GM18517 (cell line): ENCODE measurements around the gene ZNF592.
"Not testable (repeated sequence)": the region's sequence is repeated elsewhere in the genome, so short reads cannot be mapped to it uniquely, and the experiment has no call there.

Experiments used
- ATAC-seq: cut with Tn5 transposase; IDR thresholded peaks from one replicate; pipeline ENCODE4 v1.9.1; 2021; ENCODE audit warnings: mild to moderate bottlenecking, moderate library complexity; ENCODE audit not compliant: unreplicated experiment

The ZNF592 gene

DNA sequence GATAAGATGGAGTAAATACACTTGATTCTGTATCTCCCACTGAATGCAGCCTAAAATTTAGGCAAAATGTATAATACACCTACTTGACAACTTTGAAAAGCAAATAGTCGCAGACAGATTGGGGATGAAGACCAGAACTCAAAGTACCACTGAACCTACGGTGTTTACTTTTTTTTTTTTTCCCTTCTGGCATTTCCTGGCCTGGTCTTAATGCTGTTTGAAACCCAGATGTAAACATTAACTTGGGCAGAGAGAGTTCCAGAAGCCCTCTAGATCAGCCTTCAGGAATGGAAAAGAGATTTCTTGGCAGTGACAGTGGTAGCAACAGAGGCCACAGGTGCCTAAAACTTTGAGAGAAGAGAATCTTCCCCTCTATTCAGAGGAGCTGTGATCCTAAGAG is 96.6 kb downstream of the ZNF592 start:
- ATAC-seq: no peak

DNA sequence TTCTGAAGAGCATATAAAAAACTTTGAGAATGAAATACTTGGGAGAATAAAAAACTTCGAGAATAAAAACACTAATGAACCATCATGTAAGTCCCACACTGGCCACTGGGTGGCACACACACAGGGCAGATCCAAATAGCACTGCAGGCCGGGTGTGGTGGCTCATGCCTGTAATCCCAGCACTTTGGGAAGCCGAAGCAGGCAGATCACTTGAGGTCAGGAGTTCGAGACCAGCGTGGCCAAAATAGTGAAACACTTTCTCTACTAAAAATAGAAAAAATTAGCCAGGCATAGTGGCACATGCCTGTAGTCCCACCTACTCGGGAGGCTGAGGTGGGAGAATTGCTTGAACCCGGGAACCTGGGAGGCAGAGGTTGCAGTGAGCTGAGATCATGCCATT is 97.2 kb downstream of the ZNF592 start:
- ATAC-seq: not testable (repeated sequence)

DNA sequence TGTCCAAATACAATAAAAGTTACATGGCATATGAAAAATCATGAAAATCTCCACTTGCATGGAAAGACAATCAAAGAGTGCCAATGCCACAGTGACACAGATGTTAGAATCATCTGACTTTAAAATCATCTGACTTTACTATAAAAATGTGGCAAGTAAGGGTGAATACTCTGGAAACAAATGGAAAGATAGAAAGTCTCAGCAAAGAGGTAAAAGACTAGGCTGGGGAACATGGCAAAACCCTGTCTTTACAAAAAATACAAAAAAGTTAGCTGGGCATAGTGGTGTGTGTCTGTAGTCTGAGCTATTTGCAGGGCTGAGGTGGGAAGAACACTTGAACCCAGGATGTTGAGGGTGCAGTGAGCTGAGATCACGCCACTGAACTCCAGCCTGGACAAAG is 97.9 kb downstream of the ZNF592 start:
- ATAC-seq: no peak

DNA sequence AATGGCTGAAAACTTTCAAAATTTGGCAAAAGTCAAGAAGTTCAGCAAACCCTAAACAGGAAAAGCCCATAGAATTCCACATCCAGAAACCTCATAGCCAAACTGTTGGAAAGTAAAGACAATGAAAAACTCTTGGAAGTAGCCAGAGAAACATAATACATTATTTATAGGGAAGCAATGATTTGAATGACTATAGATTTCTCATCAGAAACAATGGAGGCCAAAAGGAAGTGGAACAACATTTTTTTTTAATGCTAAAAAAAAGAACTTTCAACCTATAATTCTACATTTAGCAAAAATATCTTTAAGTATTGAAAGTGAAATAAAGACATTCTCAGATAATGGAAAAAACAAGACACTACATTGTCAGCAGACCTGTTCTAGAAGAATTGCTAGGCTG is 99.0 kb downstream of the ZNF592 start:
- ATAC-seq: no peak

DNA sequence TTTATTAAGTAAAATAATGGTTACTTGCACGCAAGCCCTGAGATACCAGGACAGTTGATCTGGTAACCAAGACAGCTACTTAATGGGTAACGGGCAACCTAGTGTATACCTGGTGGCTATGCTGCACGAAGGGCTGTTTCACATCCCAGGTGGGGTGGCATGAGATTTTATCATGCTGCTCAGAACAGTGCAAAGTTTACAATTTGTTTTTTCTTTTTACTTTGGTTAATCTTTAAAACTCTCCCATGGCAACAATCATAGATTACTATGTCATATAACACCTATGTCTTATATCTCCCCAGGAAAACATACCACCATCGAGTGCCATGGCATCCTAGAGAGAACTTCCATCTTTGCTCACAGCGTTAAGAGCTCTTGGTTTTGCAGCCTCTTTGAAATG is 103.8 kb downstream of the ZNF592 start:
- ATAC-seq: no peak

DNA sequence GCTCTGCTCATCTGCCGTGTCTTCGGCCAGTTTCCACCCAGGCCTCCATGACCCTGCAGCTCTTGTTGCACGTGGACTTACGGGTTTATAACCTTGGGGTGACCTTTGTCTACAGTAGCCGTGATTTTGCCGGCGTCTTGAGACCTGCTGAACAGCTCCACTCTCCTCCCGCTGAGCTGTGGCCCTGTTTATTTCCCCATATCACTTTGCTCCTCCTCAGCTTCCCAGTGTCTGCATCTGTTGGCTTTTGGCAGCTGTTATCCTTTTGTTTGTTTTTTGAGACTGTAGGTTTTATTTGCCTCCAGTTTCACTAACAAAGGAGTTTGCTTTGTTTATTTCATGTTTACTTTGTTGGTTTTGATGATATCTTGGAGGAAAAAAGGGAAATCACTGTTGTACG is 106.7 kb downstream of the ZNF592 start:
- ATAC-seq: no peak

DNA sequence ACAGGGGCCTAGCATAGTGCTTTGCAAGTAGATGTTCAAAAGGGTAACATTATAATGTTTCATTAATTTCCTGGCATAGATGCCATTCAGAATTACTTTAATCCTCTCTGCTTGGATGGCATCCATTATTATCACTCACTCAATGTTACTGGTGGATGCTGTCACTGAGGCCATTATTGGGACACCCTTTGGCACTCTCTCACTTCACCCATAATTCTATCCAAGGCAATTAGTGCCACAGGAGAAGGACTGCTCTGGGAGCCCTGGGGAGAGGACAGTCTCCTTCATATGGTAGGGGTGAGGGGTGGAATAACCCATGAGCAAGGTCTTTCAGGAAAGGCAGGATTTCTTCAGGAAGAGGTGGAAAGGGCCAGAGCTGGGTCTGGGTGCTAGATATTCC is 107.4 kb downstream of the ZNF592 start:
- ATAC-seq: no peak
